Stomach (tissue), 9 donors: ENCODE data around the gene RAB7B. TPM values are rescaled to one million over a fixed set of nuclear protein-coding genes. Genes with fewer than 3 reads are reported as not detected.

ENCODE experiments used
- DNase-seq, 2 donors: peaks; one replicate each; pipeline versions ENCODE4 v3.0.0 to v3.0.0-alpha.2; 2013 to 2019
- H3K27ac ChIP-seq, 5 donors: fragments of 200-600 bp in 4 of 5; sonication (generic) in 4 of 5; one replicate each; pipeline ENCODE4 v1.5.1; 2013 to 2019; ENCODE audit warnings: mild to moderate bottlenecking in 1 of 5, moderate library complexity in 1 of 5
- H3K27me3 ChIP-seq, 3 donors: fragments of 200-600 bp; sonication (generic); one replicate each; pipeline ENCODE4 v1.5.1; 2017 to 2019; ENCODE audit warnings: mixed run types in 1 of 3
- H3K36me3 ChIP-seq, 4 donors: fragments of 200-600 bp; sonication (generic); 1 replicate in 3 of 4; 2 replicates in 1 of 4; pipeline ENCODE4 v1.5.1; 2016 to 2019
- H3K4me1 ChIP-seq, 4 donors: fragments of 200-600 bp; sonication (generic); one replicate each; pipeline ENCODE4 v1.5.1; 2016 to 2019
- H3K4me3 ChIP-seq, 4 donors: fragments of 200-600 bp; sonication (generic) in 3 of 4; one replicate each; pipeline ENCODE4 v1.5.1; 2016 to 2019; ENCODE audit warnings: mild to moderate bottlenecking in 1 of 4
- H3K9me3 ChIP-seq, 4 donors: fragments of 200-600 bp; sonication (generic); one replicate each; pipeline ENCODE4 v1.5.1; 2016 to 2019
- CTCF ChIP-seq, 7 experiments: fragments of 450-650 bp in 4 of 7; fragments of 200-600 bp in 3 of 7; sonication (generic) in 3 of 7; IDR thresholded peaks; one replicate each; pipeline ENCODE4 v1.5.1; 2016 to 2019; ENCODE audit warnings: antibody characterized with exemption in 7 of 7, control low read depth in 2 of 7, mild to moderate bottlenecking in 1 of 7
- EP300 ChIP-seq: sonication (generic); formaldehyde crosslinking; IDR thresholded peaks from one replicate; pipeline ENCODE4 v1.6.1; 2017; ENCODE audit warnings: antibody characterized with exemption
- POLR2A ChIP-seq, 4 donors: fragments of 450-650 bp; IDR thresholded peaks; one replicate each; pipeline ENCODE4 v1.6.1; 2016; ENCODE audit warnings: antibody characterized with exemption in 4 of 4, control low read depth in 2 of 4, mild to moderate bottlenecking in 1 of 4, moderate library complexity in 1 of 4
- POLR2AphosphoS5 ChIP-seq, 3 donors: sonication (generic); formaldehyde crosslinking; IDR thresholded peaks; one replicate each; pipeline ENCODE4 v1.6.1; 2016; ENCODE audit warnings: antibody characterized with exemption in 3 of 3
- WGBS, 5 donors: extraction: QIAGEN DNeasy Blood & Tissue Kit in 3 of 5; methylation state at CpG; one replicate each; pipeline versions ENCODE4 v1.1.5 to v1.1.7; 2013 to 2018; 5-methylcytosine and 5-hydroxymethylcytosine counted together
- intact Hi-C: fragments of 100-400 bp; cut with DNase I; formaldehyde crosslinking; loops from one replicate; pipeline ENCODE4 v1.15.1; 2023; ENCODE audit warnings: low total_unique reads
- polyA plus RNA-seq, 3 donors: library from polyadenylated mRNA; stranded (reverse); fragments of 200-250 nt; gene quantifications; one replicate each; pipeline ENCODE4 v1.2.3, GENCODE V29; 2013
- total RNA-seq, 5 donors: library from RNA; depleted of rRNA; stranded (reverse); fragments of >200 nt; gene quantifications; one replicate each; pipeline versions ENCODE4 v1.1.0 to v1.2.3, GENCODE V29; 2014 to 2016
- donor health status: healthy with polysubstance abuse.
- donor health status: Bipolar disorder and iron deficiency.
- donor health status: healthy.

RAB7B gene
- total and polyA plus RNA-seq, 8 donors, result 0.89 to 14.0 (median 6.2) TPM; not detected in 1

DNA sequence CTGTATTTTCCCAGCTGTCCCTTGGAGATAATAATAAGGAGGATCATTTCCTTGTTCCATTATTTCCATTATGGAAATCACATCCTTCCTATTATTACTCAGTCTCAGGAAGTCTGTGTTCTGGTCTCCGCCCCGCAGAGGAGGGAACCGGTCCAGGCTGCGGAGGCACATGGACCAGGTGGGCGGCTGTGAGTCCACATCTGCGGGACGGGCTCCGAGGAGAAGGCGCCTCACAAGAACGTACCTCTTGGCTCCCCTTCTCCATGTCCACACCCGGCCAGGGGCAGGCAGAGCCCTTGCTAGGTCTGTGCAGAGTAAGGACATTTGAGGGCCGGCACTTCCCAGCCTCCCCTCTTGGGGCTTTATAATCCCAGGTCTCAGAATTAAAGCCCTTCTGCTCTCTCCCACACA lies 14.6 kb downstream of the RAB7B start:
- TF ChIP-seq POLR2A (IDR thresholded peaks at IDR 0.05) (no peak), EP300 (no peak), POLR2AphosphoS5 (IDR thresholded peaks at IDR 0.05) (no peak), CTCF (IDR thresholded peaks at IDR 0.05) (no peak)
- Histone ChIP-seq H3K27ac (no peak overlapping the region), H3K9me3 (no peaks in the 10 kb centered on the region), H3K4me3 (no peak overlapping the region), H3K27me3 (no peaks in the 10 kb centered on the region), H3K36me3 (peaks cover 0 to 47% (median 28%) of the 10 kb centered on the region in 4 donors), H3K4me1 (peaks cover 0 to 16% (median 3%) of the 10 kb centered on the region in 4 donors)
- intact Hi-C loops, result no loop called here
- WGBS, 5 donors, result 67 to 79% (median 76%) methylated on average over 12 of the region's 12 CpGs
- DNase-seq, result no peak

DNA sequence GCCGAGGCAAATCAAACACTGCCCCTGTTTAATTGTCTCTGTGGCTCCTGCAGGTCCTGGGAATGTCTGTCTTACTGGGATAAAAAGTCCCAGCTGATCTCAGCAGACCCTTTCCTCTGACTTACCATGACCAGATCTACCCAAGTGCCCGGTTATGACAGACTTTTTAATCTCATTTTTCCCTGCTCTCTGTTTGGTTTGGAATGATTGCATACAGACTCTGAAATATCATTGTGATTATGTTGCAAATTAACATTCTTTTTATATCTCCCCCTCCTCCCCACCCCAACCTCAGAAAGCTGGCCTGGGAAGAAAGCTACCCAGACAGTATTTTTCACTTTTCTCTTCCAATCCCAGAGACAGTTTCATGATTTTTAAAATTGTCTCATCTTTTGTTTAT lies 16.3 kb downstream of the RAB7B start:
- H3K9me3 ChIP-seq, result no peaks in the 10 kb centered on the region
- DNase-seq, result no peak
- H3K27me3 ChIP-seq, result no peaks in the 10 kb centered on the region
- H3K36me3 ChIP-seq, result peaks cover 0 to 35% (median 17%) of the 10 kb centered on the region in 4 donors
- intact Hi-C loops, result no loop called here
- H3K4me3 ChIP-seq, result no peak overlapping the region
- no peak overlapping the region for H3K27ac ChIP-seq
- peaks cover 0 to 16% (median 3%) of the 10 kb centered on the region in 4 donors for H3K4me1 ChIP-seq
- TF ChIP-seq POLR2A (IDR thresholded peaks at IDR 0.05) (no peak), CTCF (IDR thresholded peaks at IDR 0.05) (no peak), EP300 (no peak), POLR2AphosphoS5 (IDR thresholded peaks at IDR 0.05) (no peak)
- WGBS, 5 donors, result 31 to 46% (median 42%) methylated on average over 2 of the region's 2 CpGs

GRCh38 chr1:205986292-205986691 lies 16.9 kb downstream of the RAB7B start:
- H3K4me3 ChIP-seq, result no peak overlapping the region
- 33 to 61% (median 43%) methylated on average over 3 of the region's 3 CpGs for WGBS, 5 donors
- DNase-seq, result no peak
- peaks cover 0 to 31% (median 12%) of the 10 kb centered on the region in 4 donors for H3K36me3 ChIP-seq
- no peaks in the 10 kb centered on the region for H3K27me3 ChIP-seq
- H3K4me1 ChIP-seq, result peaks cover 0 to 16% (median 3%) of the 10 kb centered on the region in 4 donors
- no peaks in the 10 kb centered on the region for H3K9me3 ChIP-seq
- TF ChIP-seq EP300, result no peak
- TF ChIP-seq POLR2AphosphoS5 (IDR thresholded peaks at IDR 0.05), result no peak
- TF ChIP-seq CTCF (IDR thresholded peaks at IDR 0.05), result no peak
- TF ChIP-seq POLR2A (IDR thresholded peaks at IDR 0.05), result no peak
- intact Hi-C loops, result no loop called here
- H3K27ac ChIP-seq, result no peak overlapping the region

DNA sequence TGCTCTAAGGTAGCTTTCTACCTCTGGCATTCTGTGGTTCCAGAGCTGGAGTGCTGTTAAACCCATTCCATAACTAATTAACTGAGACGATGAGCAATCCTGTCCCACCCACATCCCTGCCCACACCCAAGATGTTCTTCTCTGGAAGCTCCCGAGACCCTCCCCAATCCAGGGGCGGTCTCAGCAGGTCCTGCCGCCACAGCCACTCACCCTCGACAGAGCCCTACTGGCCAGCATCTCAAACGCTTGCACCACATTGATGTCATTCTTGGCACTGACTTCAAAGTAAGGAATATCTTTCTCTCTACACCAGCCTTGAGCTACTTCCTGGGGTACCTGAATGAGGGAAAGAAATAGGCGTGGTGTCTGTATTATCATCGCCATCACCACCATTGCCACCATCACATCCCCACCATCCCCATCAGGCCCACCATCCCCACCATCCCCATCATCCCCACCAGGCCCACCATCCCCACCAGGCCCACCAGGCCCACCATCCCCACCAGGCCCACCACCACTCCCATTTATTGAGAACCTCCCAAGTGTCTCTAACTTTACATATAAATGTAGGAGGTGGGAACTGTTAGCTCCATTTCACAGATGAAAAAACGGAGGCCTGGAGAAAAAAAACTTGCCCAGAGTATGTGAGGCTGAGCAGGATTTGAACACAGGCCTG lies 17.7 kb downstream of the RAB7B start:
- Histone ChIP-seq H3K27ac (no peak overlapping the region), H3K36me3 (peaks cover 0 to 23% (median 10%) of the 10 kb centered on the region in 4 donors), H3K4me1 (peaks cover 0 to 16% (median 3%) of the 10 kb centered on the region in 4 donors), H3K27me3 (no peaks in the 10 kb centered on the region), H3K9me3 (no peaks in the 10 kb centered on the region), H3K4me3 (no peak overlapping the region)
- 75 to 87% (median 80%) methylated on average over 9 of the region's 9 CpGs for WGBS, 5 donors
- intact Hi-C loops, result no loop called here
- TF ChIP-seq EP300 (no peak), POLR2A (IDR thresholded peaks at IDR 0.05) (no peak), POLR2AphosphoS5 (IDR thresholded peaks at IDR 0.05) (no peak), CTCF (IDR thresholded peaks at IDR 0.05) (no peak)
- no peak for DNase-seq
